ENCODE results near the gene C6orf132. TPM values are rescaled to one million over a fixed set of nuclear protein-coding genes. Genes with fewer than 3 reads are reported as not detected.

C6orf132 gene
- total and polyA plus RNA-seq, 2 of the 4 experiments (the other 2 are of a cell fraction): 0.72 to 1.7 TPM

DNA sequence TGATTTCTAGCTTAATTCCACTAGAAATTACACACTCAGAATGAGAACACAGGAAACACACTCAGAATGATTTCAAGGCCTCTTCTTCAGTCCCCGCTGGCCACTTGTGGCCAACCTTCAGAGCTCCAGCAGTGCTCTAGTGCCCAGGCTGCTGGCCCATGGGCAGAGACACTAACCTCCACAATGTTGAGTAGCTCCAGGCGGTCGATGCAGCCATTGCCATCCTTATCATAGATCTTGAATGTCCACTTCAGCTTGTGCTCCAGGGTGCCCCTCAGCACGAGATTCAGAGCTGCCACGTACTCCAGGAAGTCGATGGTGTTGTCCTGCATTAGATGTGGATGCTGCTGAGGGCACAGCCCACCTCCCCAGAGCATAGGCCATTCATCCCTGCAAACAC lies 46.0 kb upstream of the C6orf132 start:
- BruUV-seq (replicated peaks): no TSS peak
- ATAC-seq (ENCODE audit: low read depth) (no peak), DNase-seq (no peak)
- Histone ChIP-seq H3K9ac (ENCODE audit: low read depth, low read length) (no peak overlapping the region), H3K79me1 (ENCODE audit: low read depth in 1 of 2, low read length in 2 of 2) (no peaks in the 10 kb centered on the region), H3K18ac (ENCODE audit: low read depth, low read length) (no peak overlapping the region), H2BK5ac (ENCODE audit: low read depth, low read length, poor library complexity, severe bottlenecking) (no peak overlapping the region), H2AK9ac (replicated peaks; ENCODE audit: low read depth, low read length, poor library complexity) (peak overlapping the region; percentile 20), H2BK120ac (ENCODE audit: low read depth, low read length) (no peak overlapping the region), H3K14ac (replicated peaks; ENCODE audit: low read depth, low read length) (no peak overlapping the region), H4K8ac (ENCODE audit: low read depth in 2 of 2, low read length in 2 of 2) (no peak overlapping the region), H3K4me2 (ENCODE audit: low read depth, low read length) (no peak overlapping the region), H3K4ac (ENCODE audit: low read depth, low read length) (no peak overlapping the region), H3K9me1 (ENCODE audit: insufficient read depth, low read length) (no peaks in the 10 kb centered on the region), H3K56ac (ENCODE audit: extremely low read depth, insufficient read depth, low read length) (no peak overlapping the region), H3K27me3 (ENCODE audit: control insufficient read depth, insufficient read depth, low read length) (no peaks in the 10 kb centered on the region; the same call in 1 of the 2 replicates), H2BK15ac (ENCODE audit: low read depth, low read length) (no peak overlapping the region), H3K36me3 (ENCODE audit: control insufficient read depth, insufficient read depth, low read length) (no peaks in the 10 kb centered on the region), H3K9me3 (ENCODE audit: control insufficient read depth, insufficient read depth, low read length) (no peaks in the 10 kb centered on the region), H4K5ac (ENCODE audit: low read depth, low read length) (no peak overlapping the region), H4K91ac (ENCODE audit: insufficient read depth, low read depth, low read length) (no peak overlapping the region; the same call in 1 of the 2 replicates), H3K27ac (ENCODE audit: insufficient read depth, low read length) (no peak overlapping the region), H2AK5ac (ENCODE audit: low read depth, low read length) (peak overlapping the region; percentile 51; the same call in 1 of the 2 replicates), H4K20me1 (ENCODE audit: insufficient read depth, low read length) (no peaks in the 10 kb centered on the region), H3K4me1 (ENCODE audit: control insufficient read depth, insufficient read depth, low read length) (peaks cover 9% of the 10 kb centered on the region), H3K23ac (ENCODE audit: low read depth, low read length) (no peak overlapping the region), H3K4me3 (ENCODE audit: insufficient read depth, low read depth, low read length) (no peak overlapping the region), H2BK20ac (ENCODE audit: low read depth, low read length) (no peak overlapping the region), H2AFZ (replicated peaks; ENCODE audit: low read length, poor library complexity) (no peak overlapping the region)
- CTCF ChIA-PET: interaction anchor here (1.3 kb wide), 1 partner anchor 46 kb away, joined by 4 read pairs; no protein-coding TSS in a partner anchor
- POLR2A ChIA-PET (ENCODE audit: unreplicated experiment): interaction anchor here (0.5 kb wide), 1 partner anchor 105 kb away, joined by 3 read pairs; no protein-coding TSS in a partner anchor
- in situ Hi-C loops (cut with MboI; ENCODE audit: low sequenced_read_pairs): no loop called here
- intact Hi-C loops (cut with micrococcal nuclease): no loop called here
- 83% methylated on average over 1 of the region's 6 CpGs; no CpG with 5 or more reads in 1 of the 2 experiments for WGBS, 2 experiments (ENCODE audit: extremely low coverage in 2 of 2, insufficient read length in 1 of 2)
- dilution Hi-C loops (cut with HindIII; ENCODE audit: low sequenced_read_pairs, unreplicated experiment): no loop called here
- no peak for TF ChIP-seq RFX5 (IDR thresholded peaks at IDR 0.05; ENCODE audit: low read depth, low read length)
- TF ChIP-seq POLR2A (IDR thresholded peaks at IDR 0.05; ENCODE audit: low read depth, low read length): no peak
- TF ChIP-seq MAFK (IDR thresholded peaks at IDR 0.05; ENCODE audit: low read depth, low read length): no peak
- TF ChIP-seq SMC3 (IDR thresholded peaks at IDR 0.05; ENCODE audit: low read depth, low read length): no peak
- TF ChIP-seq, protein P1, sequence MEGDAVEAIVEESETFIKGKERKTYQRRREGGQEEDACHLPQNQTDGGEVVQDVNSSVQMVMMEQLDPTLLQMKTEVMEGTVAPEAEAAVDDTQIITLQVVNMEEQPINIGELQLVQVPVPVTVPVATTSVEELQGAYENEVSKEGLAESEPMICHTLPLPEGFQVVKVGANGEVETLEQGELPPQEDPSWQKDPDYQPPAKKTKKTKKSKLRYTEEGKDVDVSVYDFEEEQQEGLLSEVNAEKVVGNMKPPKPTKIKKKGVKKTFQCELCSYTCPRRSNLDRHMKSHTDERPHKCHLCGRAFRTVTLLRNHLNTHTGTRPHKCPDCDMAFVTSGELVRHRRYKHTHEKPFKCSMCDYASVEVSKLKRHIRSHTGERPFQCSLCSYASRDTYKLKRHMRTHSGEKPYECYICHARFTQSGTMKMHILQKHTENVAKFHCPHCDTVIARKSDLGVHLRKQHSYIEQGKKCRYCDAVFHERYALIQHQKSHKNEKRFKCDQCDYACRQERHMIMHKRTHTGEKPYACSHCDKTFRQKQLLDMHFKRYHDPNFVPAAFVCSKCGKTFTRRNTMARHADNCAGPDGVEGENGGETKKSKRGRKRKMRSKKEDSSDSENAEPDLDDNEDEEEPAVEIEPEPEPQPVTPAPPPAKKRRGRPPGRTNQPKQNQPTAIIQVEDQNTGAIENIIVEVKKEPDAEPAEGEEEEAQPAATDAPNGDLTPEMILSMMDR (conservative IDR thresholded peaks at IDR 0.05; ENCODE audit: low read depth, low read length): no peak
- no peak for TF ChIP-seq MAZ (IDR thresholded peaks at IDR 0.05; ENCODE audit: borderline replicate concordance, low read depth, low read length)
- TF ChIP-seq MXI1 (IDR thresholded peaks at IDR 0.05; ENCODE audit: borderline replicate concordance, low read depth, low read length): no peak

Data from IMR-90 (cell line).